ENCODE measurements around the gene SLC2A5. TPM values are rescaled to one million over a fixed set of nuclear protein-coding genes. Genes with fewer than 3 reads are reported as not detected.

SLC2A5 gene, protein sequence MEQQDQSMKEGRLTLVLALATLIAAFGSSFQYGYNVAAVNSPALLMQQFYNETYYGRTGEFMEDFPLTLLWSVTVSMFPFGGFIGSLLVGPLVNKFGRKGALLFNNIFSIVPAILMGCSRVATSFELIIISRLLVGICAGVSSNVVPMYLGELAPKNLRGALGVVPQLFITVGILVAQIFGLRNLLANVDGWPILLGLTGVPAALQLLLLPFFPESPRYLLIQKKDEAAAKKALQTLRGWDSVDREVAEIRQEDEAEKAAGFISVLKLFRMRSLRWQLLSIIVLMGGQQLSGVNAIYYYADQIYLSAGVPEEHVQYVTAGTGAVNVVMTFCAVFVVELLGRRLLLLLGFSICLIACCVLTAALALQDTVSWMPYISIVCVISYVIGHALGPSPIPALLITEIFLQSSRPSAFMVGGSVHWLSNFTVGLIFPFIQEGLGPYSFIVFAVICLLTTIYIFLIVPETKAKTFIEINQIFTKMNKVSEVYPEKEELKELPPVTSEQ
- 10 to 100 TPM in 1 of 3 donors, 1 to 10 TPM in 2; 2.2 to 13.1 (median 4.0) TPM for polyA plus RNA-seq

DNA sequence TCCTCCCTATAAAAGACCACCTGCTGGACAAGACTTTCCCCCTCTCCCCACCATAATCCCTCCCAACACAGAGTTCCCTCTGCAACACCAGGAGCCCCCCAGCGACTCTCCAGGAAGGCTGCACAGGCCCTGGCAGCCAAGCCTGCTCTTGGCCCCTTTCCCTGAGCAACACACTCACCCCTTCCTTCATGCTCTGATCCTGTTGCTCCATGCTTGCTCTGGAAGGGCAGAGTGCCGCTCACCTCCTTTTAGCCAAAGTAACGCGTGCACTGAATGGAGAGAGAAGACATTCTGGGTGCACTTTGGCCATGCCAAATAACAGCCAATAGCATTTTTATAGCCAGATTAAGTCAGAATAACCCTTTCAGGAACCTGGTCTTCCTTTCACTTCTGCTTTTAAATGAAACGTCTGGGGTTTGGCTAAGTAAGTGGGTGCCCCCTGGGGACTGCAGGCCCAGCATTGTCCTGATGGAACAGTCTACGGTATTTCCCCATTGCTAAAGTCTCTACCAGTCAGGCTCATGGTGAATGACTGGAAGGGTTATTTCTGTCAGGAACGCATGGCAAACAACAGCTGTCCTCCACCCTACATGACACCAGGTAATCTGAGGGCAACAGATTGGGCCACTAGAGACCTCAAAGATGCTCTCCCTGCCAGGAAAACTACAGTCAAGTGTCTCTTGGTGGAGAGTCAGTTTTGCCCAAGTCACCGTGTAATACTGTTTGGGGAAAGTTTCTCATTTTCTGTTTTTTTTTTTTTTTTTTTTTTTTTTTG lies at the start of gene SLC2A5:
TSS of gene SLC2A5 (minus strand) at position 310 of the 775 bp plus-strand sequence. CDS start at position 211, 99 bp downstream.
- WGBS, 3 donors, result 19 to 56% (median 22%) methylated on average over 8 of the region's 8 CpGs
- no peak within 1 kb of the TSS for H3K27ac ChIP-seq (ENCODE audit: low read depth, low read length)

DNA sequence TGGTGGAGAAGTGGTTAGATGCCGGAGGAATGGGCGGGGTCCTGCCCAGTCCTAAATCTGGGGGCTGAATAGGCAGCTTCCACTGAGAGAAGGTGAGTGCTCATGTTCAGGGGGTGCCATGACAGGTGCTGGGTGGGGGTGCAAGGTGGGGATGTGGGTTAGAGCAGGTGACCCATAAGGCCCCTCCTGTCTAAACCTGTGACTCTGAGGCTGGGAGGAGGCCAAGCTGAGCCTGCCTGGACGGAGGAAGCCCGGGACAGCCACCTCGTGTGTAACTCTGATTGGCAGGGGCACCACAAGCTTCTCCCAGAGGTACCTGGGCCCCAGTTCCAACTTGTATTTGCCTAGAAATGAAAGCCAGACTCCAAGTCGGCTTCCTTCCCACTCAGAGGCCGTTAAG lies 48.8 kb upstream of the SLC2A5 start:
- no peak overlapping the region for H3K27ac ChIP-seq (ENCODE audit: low read depth, low read length)
- 61 to 82% (median 63%) methylated on average over 7 of the region's 7 CpGs for WGBS, 3 donors

DNA sequence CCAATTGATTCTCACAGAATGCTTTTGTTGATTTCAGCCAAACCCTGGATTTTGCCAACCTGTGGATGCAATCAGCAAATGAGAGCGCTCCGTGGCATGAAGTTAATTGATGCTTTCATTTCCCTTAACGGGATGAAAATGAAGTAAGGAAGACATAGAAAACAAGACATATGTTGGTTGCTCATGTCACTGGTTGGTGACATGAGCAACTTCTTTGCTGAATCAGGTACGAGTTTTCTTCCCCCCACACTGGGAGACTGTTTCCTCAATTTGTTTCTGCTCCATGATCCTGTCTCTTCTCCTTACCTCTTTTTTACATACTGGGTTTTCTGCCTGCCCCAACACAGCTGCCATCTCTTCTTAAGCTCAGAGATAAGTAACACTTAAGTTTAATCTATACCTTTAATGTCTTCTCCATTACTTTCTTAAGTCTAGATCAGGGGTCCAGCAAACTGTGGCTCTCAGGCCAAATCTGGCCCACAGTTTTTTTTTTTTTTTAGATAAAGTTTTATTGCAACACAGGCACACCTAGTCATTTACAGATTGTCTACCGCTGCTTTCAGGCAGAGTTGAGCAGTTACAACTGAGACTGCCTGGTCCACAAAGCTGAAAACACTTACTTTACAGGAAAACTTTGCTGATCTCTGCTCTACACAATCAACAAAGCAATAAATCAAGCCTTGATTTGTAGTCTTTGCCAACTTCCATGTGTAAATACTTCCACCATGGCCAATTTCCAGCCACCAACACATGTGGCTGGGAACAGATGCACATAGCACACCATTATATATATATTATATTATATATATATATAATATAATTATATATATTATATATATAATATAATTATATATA lies 46.1 kb upstream of the SLC2A5 start:
- 72 to 77% (median 76%) methylated on average over 5 of the region's 5 CpGs for WGBS, 3 donors
- H3K27ac ChIP-seq (ENCODE audit: low read depth, low read length), result no peak overlapping the region

DNA sequence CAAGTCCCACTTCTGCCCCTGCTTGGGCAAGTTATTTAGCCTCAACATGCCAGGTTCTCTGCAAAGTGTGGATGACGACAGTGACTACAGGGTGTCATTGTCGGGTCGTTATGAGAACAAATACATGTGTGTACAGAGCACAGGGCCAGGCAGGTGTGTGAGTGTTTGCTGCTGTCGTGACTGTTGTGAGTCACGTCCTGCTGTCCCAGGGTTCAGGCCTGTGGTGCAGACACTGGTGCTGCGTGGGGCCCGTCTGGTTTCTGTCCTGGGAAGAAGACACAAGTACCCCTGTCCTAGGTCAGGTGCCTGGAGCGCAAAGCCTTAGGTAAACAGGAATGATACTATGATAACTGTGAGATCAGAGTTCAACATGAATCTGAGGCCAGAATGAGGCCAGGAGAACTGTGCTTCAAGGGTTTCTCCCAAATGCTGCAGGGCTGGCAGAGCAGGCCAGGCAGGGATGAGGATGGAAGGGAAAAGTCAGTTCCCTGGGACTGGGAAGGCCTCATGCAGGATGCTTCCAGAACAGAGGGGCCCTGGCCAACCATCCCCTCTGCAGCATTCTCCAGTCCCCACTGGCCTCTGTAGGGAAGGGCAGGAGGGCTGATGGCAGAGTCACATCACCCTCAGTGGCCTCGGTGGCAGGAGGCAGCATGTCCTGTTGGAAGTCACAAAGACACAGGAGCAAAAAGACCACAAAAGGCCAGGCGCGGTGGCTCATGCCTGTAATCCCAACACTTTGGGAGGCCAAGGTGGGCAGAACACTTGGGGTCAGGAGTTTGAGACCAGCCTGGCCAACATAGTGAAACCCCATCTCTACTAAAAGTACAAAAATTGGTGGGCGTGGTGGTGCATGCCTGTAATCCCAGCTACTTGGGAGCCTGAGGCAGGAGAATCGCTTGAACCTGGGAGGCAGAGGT lies 43.8 kb upstream of the SLC2A5 start:
- no peak overlapping the region for H3K27ac ChIP-seq (ENCODE audit: low read depth, low read length)
- WGBS, 3 donors, result 80 to 94% (median 92%) methylated on average over 12 to 13 of the region's 13 CpGs

DNA sequence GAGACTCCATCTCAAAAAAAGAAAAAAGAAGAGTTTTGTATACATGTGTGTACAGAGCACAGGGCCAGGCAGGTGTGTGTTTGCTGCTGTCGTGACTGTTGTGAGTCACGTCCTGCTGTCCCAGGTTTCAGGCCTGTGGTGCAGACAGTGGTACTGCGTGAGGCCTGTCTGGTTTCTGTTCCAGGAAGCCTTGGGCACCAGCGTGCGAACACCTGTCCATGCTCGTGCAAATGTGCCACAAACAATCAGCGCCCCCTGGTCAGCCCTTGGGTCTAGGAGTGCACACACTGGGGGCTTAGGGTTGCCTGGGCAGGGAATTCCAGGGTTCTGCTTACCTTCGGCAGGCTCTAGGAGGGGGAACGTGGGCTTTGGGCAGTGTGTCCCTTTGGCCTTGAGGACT lies 42.5 kb upstream of the SLC2A5 start:
- WGBS, 3 donors, result 89 to 93% (median 92%) methylated on average over 9 of the region's 9 CpGs
- no peak overlapping the region for H3K27ac ChIP-seq (ENCODE audit: low read depth, low read length)

DNA sequence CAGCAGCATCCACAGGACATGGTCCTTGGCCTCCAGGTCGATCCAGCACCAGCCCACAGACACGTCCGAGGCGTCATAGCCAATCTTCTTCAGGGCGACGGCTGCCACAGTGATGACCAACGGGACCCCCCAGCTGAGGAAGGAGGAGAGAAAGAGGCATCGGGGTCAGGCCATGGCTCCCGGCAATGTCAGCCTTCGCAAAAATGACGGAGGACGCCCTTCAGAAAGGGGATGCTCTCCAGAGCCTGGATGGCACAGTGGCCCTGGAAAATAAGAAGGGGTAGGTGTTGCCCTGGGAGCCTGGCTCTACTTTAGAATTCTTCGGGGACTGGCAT lies 41.9 kb upstream of the SLC2A5 start:
- no peak overlapping the region for H3K27ac ChIP-seq (ENCODE audit: low read depth, low read length)
- WGBS, 3 donors, result 91 to 94% (median 93%) methylated on average over 13 of the region's 13 CpGs

DNA sequence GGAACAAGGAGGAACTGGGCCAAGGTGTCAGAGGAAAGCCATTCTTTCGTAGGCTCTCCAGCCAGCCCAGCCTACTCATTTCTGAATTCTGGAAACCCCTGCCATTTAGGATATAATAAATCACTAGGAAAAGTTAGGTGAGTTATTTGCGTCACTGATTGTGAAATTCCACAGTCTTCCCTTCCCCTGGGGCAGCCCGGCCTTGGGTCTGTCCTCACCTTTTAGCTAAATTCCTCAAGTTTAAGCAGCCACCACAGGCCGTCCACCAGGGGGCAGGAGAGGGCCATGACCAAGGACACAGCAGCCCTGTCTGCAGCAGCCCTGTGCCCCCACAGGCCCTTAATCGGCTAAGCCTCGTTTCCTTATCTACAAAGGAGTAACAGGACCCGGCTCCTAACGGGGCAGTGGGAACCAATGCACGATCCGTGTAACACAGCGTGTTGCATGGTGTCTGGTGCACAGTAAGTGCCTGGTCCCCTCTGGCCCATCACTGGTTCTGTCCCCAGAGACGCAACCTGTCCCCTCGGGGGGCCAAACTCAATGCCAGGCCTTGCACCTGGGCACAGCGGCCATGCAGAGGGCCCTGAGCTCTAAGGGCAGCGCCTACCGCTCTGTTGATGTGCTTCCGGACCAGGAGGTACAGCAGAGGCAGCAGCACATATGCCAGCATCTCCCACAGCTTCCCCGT lies 41.4 kb upstream of the SLC2A5 start:
- H3K27ac ChIP-seq (ENCODE audit: low read depth, low read length), result no peak overlapping the region
- WGBS, 3 donors, result 36 to 41% (median 38%) methylated on average over 18 of the region's 18 CpGs

DNA sequence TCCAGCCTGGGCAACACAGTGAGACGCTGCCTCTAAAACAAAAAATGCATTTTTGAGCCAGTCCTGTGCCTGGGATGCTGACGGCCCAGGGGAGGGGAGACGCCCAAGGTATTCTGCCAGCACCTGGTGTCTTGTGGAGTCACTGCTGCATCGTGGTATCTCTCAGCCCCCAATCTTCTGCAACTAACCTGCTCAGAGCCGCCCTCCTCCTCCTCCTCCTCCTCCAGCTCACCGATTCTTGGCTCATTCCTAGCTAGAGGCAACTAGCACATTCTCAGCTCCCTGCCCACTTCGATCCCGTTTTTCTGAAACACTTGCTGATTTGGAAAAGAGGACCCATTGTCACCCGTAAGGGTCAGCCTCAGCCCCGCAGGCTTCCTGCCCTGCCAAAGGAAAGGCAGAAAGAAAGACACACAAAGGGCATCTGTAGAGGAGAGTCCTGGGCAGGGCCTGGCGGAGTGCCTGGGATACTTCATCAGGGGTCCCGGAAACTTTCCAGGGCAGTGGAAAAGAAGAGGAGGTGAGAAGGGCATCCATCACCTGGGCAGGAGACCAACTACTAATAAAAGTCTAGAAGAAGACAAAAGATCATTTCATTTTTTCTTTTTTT lies 38.7 kb upstream of the SLC2A5 start:
- 90 to 93% (median 92%) methylated on average over 12 of the region's 12 CpGs for WGBS, 3 donors
- no peak overlapping the region for H3K27ac ChIP-seq (ENCODE audit: low read depth, low read length)

DNA sequence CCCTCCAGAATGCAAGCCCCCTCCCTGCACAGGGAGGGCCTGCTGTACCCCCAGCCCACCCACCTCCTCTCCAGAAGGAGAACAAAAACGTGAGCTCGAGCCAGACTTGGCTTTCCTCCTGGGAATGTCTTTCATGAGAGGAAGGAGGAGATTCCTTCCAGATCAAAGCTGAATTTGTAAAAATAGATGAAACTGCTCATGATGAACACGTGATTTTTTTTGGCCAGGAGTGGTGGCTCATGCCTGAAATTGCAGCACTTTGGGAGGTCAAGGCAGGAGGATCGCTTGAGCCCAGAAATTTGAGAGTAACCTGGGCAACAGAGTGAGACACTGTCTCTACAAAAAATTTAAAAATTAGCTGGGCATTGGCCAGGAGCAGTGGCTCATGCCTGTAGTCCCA lies 37.7 kb upstream of the SLC2A5 start:
- WGBS, 3 donors, result 38 to 63% (median 47%) methylated on average over 4 of the region's 4 CpGs
- H3K27ac ChIP-seq (ENCODE audit: low read depth, low read length), result no peak overlapping the region

DNA sequence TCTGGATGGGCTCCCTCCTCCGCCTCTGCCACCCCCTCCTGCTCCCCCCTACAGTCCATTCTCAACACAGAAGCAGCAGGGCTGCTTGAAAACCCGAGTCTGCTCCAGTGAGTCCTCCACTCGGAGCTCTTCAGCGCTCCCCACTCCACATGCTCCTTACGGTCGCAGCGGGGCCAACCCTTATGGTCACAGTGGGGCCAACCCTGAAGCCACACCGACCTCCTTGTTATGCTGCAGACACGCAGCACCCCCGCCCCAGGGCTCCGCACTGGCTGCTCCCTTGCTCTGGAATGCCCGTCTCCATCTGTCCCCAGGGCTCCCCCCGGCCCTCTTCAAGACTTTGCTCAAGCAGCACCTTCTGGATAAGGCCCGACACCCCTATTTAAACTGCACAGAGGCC lies 36.9 kb upstream of the SLC2A5 start:
- WGBS, 3 donors, result 90 to 93% (median 93%) methylated on average over 14 of the region's 14 CpGs

DNA sequence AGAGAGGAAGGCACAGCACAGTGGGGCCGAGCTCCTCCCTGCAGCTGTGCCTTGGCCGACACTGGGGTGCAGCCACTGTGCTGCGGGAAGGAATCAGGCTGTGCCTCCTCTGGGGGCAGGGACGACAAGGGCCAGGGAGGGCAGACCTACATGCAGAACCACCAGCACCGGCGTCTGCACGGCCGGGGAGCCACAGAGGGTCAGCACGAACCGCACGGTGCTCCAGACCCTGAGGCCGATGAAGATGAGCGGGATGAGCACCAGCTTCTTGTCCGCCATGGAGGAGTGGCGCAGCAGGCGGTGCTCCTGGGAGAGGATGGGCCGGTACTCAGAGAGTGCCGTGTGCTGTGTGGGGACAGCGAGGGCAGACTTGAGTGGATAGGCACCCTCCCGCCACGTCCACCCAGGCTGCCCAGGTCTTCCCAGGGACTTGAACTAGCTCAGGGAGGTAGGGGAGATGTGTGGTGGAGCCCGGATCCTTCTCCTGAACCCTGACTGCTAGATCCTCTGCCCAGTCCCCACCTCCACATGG lies 36.0 kb upstream of the SLC2A5 start:
- 93 to 98% (median 93%) methylated on average over 22 of the region's 22 CpGs for WGBS, 3 donors
- no peak overlapping the region for H3K27ac ChIP-seq (ENCODE audit: low read depth, low read length)

More for the DNA sequence above, 36.9 kb upstream of the SLC2A5 start:
- no peak overlapping the region for H3K27ac ChIP-seq (ENCODE audit: low read depth, low read length)

DNA sequence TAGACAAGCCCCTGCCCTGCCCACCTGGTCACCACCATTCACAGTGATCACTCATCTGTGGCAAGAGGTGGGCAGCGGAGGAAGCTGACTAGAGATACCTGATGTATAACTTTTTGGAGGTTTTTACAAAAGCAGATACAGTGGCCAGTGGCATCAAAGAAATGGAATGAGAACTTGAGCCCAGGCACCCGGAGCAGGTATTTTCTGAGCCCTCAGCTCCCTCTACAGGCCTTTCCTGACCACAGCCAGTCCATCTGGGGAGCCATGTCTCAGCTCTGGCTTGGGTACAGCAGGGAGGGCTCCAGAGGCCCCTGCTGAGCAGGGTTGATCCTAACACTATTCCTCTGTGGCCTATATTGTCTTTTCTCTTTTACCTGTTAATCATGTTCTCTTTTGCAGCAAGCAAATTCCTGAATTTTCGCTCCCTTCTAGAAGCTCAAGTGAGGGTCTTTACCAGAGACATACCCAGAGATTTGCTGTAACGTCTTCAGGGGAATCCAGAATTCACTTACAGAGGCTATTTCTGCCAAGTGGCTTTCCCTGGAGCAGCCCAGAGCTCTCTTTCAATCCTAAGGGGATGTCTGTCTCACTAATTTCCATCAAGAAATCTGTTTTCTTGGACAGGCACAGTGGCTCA lies 32.2 kb upstream of the SLC2A5 start:
- H3K27ac ChIP-seq (ENCODE audit: low read depth, low read length), result no peak overlapping the region
- 46 to 65% (median 49%) methylated on average over 4 of the region's 4 CpGs for WGBS, 3 donors

DNA sequence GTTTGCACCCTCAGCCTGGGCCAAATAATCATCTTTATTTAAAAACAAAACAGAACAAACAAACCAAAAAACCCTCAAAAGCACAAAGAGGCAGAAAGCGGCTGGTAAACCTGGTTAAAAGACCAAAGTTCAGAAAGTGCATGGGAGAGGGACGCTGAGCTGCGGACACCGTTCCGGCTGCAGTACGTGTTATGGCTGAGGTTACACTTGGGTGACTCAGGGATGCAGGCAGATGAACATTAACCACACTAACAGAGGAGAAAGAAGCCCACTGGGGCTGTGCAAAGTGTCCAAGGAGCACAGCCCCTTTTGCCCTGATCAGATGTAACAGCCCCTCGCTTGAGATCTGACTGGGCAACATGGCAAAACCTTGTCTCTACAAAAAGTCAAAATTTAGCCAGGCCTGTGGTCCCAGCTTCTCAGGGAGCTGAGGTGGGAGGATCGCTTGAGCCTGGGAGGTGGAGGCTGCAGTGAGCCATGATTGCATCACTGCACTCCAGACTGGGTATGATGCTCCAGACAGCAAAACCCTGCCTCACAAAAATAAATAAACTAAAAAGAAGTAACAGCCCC lies 31.1 kb upstream of the SLC2A5 start:
- H3K27ac ChIP-seq (ENCODE audit: low read depth, low read length), result no peak overlapping the region
- WGBS, 3 donors, result 89 to 95% (median 93%) methylated on average over 8 of the region's 8 CpGs

DNA sequence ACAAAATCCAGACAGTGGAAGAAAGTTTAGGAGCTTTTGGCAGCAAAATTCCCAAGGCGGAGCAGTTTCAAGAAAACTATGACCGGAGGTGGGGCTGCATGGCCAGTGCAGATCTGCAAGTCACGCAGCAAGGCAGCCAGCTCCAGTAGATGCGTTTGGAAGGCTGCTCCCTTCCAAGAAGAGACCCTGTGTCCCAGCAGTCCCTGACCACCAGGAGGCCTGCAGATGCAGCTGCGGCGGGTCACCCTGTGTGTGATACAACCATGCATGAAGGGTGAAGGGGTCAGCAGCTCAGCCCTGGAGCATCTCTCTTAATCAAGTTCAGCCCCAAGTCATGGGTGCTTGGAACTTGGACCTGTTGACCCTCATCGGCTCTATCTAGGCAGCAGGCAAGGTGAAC lies 30.1 kb upstream of the SLC2A5 start:
- H3K27ac ChIP-seq (ENCODE audit: low read depth, low read length), result no peak overlapping the region
- WGBS, 3 donors, result 76 to 87% (median 86%) methylated on average over 7 of the region's 7 CpGs

DNA sequence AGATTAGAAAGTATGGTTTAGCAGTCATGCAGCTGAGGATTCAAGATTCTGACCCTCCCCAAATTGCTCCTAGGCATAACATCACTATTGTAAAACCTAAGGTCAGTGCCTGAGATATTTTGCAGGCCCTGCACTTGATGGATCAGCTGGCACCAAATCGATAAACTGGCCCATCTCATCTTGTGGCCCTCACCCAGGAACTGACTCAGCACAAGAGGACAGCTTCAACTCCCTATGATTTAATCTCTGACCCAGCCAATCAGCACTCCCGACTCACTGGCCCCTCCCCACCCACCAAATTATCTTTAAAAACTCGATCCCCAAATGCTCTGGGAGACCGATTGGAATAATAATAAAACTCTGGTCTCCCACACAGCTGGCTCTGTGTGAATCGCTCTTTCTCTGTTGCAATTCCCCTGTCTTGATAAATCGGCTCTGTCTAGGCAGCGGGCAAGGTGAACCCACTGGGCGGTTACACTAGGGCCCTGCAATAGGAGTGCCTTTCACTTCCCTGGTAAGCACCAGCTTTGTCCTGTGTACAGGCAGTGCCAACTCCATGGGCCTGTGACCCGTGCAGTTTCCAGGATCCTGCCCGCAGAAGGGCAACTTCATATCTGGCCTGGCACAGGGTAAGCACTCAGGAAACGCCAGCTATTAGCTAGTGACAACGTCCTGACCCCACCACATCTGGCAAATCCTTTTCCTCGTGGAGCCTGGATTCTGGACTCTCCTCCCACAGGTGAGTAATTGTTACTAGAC lies 28.7 kb upstream of the SLC2A5 start:
- 71 to 84% (median 77%) methylated on average over 13 of the region's 13 CpGs for WGBS, 3 donors
- no peak overlapping the region for H3K27ac ChIP-seq (ENCODE audit: low read depth, low read length)
